NB4 (cell line): ENCODE data around the gene GAPT.

Experiments used
- DNase-seq: peaks from one replicate; pipeline ENCODE4 v3.0.0; 2010; ENCODE audit warnings: low read depth
- H3K4me3 ChIP-seq: one replicate; pipeline ENCODE4 v1.5.1; 2011; ENCODE audit warnings: mild to moderate bottlenecking, low read depth, low read length, moderate library complexity
- CTCF ChIP-seq: IDR thresholded peaks from one replicate; pipeline ENCODE4 v1.5.1; 2012; ENCODE audit warnings: low read depth, low read length
- MAX ChIP-seq: IDR thresholded peaks from 2 replicates; pipeline ENCODE4 v1.6.1; 2011; ENCODE audit warnings: low read depth, low read length
- MYC ChIP-seq: IDR thresholded peaks from 2 replicates; pipeline ENCODE4 v1.6.1; 2011; ENCODE audit warnings: low read depth, low read length
- POLR2A ChIP-seq: IDR thresholded peaks from 2 replicates; pipeline ENCODE4 v1.6.1; 2011; ENCODE audit warnings: mild to moderate bottlenecking; ENCODE audit not compliant: insufficient read length; ENCODE audit errors: extremely low read depth

GAPT gene

GRCh38 chr5:58469896-58470295 lies 21.3 kb upstream of the GAPT start:
- DNase-seq: no peak
- TF ChIP-seq MAX (no peak), POLR2A (no peak), CTCF (no peak), MYC (no peak)
- no peak overlapping the region for H3K4me3 ChIP-seq

- TF ChIP-seq MYC (no peak), CTCF (no peak), MAX (no peak), POLR2A (no peak)
- no peak for DNase-seq
These were observed 15.8 kb upstream of the GAPT start for GRCh38 chr5:58475404-58475803.

GRCh38 chr5:58477760-58478376 lies 13.4 kb upstream of the GAPT start:
- peak; percentile 3 for TF ChIP-seq CTCF
- no peak for TF ChIP-seq MAX

More at GRCh38 chr5:58475404-58475803, 15.8 kb upstream of the GAPT start:
- no peak overlapping the region for H3K4me3 ChIP-seq

GRCh38 chr5:58481066-58481676 lies 10.1 kb upstream of the GAPT start:
- no peak overlapping the region for H3K4me3 ChIP-seq
- DNase-seq: no peak
- TF ChIP-seq CTCF (no peak), MYC (no peak), MAX (no peak), POLR2A (no peak)

More at GRCh38 chr5:58477760-58478376, 13.4 kb upstream of the GAPT start:
- DNase-seq: peak; percentile 47
- no peak overlapping the region for H3K4me3 ChIP-seq

GRCh38 chr5:58481828-58482227 lies 9.4 kb upstream of the GAPT start:
- H3K4me3 ChIP-seq: no peak overlapping the region
- no peak for DNase-seq
- TF ChIP-seq MYC: no peak
- TF ChIP-seq POLR2A: no peak
- TF ChIP-seq MAX: no peak
- TF ChIP-seq CTCF: no peak

- no peak for TF ChIP-seq MAX
- TF ChIP-seq CTCF: no peak
- no peak for TF ChIP-seq MYC
- no peak overlapping the region for H3K4me3 ChIP-seq
- no peak for DNase-seq
These were observed 8.7 kb upstream of the GAPT start for GRCh38 chr5:58482536-58482935.
